Panc1 (cell line): Measurements from ENCODE around the gene ALPL. TPM values are rescaled to one million over a fixed set of nuclear protein-coding genes. Genes with fewer than 3 reads are reported as not detected.

Experiments
- ATAC-seq: fragments of 200-7000 bp; cut with Tn5 transposase; 2 replicates; pipeline ENCODE4 v1.9.1; 2020; ENCODE audit warnings: mild to moderate bottlenecking, moderate library complexity
- BruUV-seq: library from RNA; stranded (reverse); fragments of 400-500 nt; replicated peaks from 2 replicates; lab custom pipeline; 2021; lab: Mats Ljungman, UMichigan
- CTCF ChIA-PET: fragments of 300-600 bp; sonication (Branson Sonifier 250); formaldehyde crosslinking; loops from one replicate; lab custom pipeline; 2022; ENCODE audit warnings: antibody characterized with exemption; lab: Charles Lee
- POLR2A ChIA-PET: fragments of 300-600 bp; sonication (Branson Sonifier 250); formaldehyde crosslinking; loops from one replicate; lab custom pipeline; 2022; ENCODE audit warnings: antibody characterized with exemption; lab: Charles Lee
- DNase-seq: peaks from one replicate; pipeline ENCODE4 v3.0.0-alpha.2; 2010; ENCODE audit warnings: low read depth, low spot score
- H3K27ac ChIP-seq: 2 replicates; pipeline ENCODE4 v1.5.1; 2011; ENCODE audit warnings: mild to moderate bottlenecking, low read length, inconsistent platforms
- H3K27me3 ChIP-seq: fragments of 200-500 bp; sonication (Bioruptor generic); 2 replicates; pipeline ENCODE4 v1.6.0; 2014; ENCODE audit warnings: low read length, inconsistent platforms; ENCODE audit not compliant: control insufficient read depth, insufficient read depth
- H3K36me3 ChIP-seq: fragments of 200-500 bp; sonication (Bioruptor generic); 2 replicates; pipeline ENCODE4 v1.5.1; 2014; ENCODE audit warnings: inconsistent platforms, mild to moderate bottlenecking, low read length, moderate library complexity; ENCODE audit not compliant: control insufficient read depth, insufficient read depth
- H3K4me1 ChIP-seq: 2 replicates; pipeline ENCODE4 v1.5.1; 2011; ENCODE audit warnings: inconsistent platforms, mild to moderate bottlenecking, low read length, moderate library complexity; ENCODE audit not compliant: control insufficient read depth, insufficient read depth
- H3K4me3 ChIP-seq, 2 experiments: 2 replicates each; pipeline ENCODE4 v1.5.1; 2011 to 2012; ENCODE audit warnings: low read depth in 2 of 2, low read length in 2 of 2, mild to moderate bottlenecking in 2 of 2, inconsistent platforms in 1 of 2, moderate library complexity in 1 of 2
- H3K9me3 ChIP-seq: fragments of 200-500 bp; sonication (Bioruptor generic); 2 replicates; pipeline ENCODE4 v1.5.1; 2014; ENCODE audit warnings: low read depth, mild to moderate bottlenecking, inconsistent platforms, low read length, moderate library complexity; ENCODE audit not compliant: control insufficient read depth, insufficient read depth
- CTCF ChIP-seq: fragments of 450-650 bp; IDR thresholded peaks from 2 replicates; pipeline ENCODE4 v1.5.1; 2017; ENCODE audit warnings: mild to moderate bottlenecking
- POLR2AphosphoS5 ChIP-seq: IDR thresholded peaks from 2 replicates; pipeline ENCODE4 v1.6.1; 2012; ENCODE audit warnings: mild to moderate bottlenecking, low read depth, low read length, moderate library complexity
- SIN3A ChIP-seq: IDR thresholded peaks from 2 replicates; pipeline ENCODE4 v1.6.1; 2012; ENCODE audit warnings: low read depth, mild to moderate bottlenecking, low read length, moderate library complexity, borderline replicate concordance; ENCODE audit not compliant: insufficient read depth
- TCF7L2 ChIP-seq: IDR thresholded peaks from 2 replicates; pipeline ENCODE4 v1.6.1; 2011; ENCODE audit warnings: mild to moderate bottlenecking, low read depth, low read length, inconsistent platforms
- in situ Hi-C: cut with HindIII; loops from 2 replicates; pipeline ENCODE4 v1.10.0; 2016; ENCODE audit warnings: low sequenced_read_pairs, low pct_unique_long_range_greater_than_20kb
- intact Hi-C: fragments of 100-400 bp; cut with micrococcal nuclease; formaldehyde crosslinking; loops from one replicate; pipeline ENCODE4 v1.10.0; 2022; ENCODE audit not compliant: unreplicated experiment
- total RNA-seq: library from RNA; stranded (reverse); gene quantifications from one replicate; pipeline ENCODE4 v1.2.1, GENCODE V29; 2021; ENCODE audit not compliant: unreplicated experiment
- TF ChIP-seq, protein P1 (sequence below), 2 experiments: IDR thresholded peaks; 2 replicates each; pipeline ENCODE4 v1.6.1; 2011 to 2012; ENCODE audit warnings: low read depth in 2 of 2, control low read depth in 1 of 2, low read length in 1 of 2, mild to moderate bottlenecking in 1 of 2, moderate library complexity in 1 of 2; ENCODE audit not compliant: insufficient read depth in 1 of 2

ALPL gene
- total RNA-seq, 1 experiment from 2014 or later: 0.82 TPM

- DNase-seq (no peak), ATAC-seq (no peak)
- Histone ChIP-seq H3K27me3 (no peaks in the 10 kb centered on the region), H3K9me3 (no peaks in the 10 kb centered on the region), H3K36me3 (no peaks in the 10 kb centered on the region), H3K4me3 (no peak overlapping the region), H3K4me1 (no peaks in the 10 kb centered on the region; the same call in 1 of the 2 replicates), H3K27ac (no peak overlapping the region)
- intact Hi-C loops: no loop called here
- in situ Hi-C loops: no loop called here
- ChIA-PET CTCF (no interaction called here), POLR2A (no interaction called here)
- BruUV-seq: no TSS peak
- TF ChIP-seq, protein P1, sequence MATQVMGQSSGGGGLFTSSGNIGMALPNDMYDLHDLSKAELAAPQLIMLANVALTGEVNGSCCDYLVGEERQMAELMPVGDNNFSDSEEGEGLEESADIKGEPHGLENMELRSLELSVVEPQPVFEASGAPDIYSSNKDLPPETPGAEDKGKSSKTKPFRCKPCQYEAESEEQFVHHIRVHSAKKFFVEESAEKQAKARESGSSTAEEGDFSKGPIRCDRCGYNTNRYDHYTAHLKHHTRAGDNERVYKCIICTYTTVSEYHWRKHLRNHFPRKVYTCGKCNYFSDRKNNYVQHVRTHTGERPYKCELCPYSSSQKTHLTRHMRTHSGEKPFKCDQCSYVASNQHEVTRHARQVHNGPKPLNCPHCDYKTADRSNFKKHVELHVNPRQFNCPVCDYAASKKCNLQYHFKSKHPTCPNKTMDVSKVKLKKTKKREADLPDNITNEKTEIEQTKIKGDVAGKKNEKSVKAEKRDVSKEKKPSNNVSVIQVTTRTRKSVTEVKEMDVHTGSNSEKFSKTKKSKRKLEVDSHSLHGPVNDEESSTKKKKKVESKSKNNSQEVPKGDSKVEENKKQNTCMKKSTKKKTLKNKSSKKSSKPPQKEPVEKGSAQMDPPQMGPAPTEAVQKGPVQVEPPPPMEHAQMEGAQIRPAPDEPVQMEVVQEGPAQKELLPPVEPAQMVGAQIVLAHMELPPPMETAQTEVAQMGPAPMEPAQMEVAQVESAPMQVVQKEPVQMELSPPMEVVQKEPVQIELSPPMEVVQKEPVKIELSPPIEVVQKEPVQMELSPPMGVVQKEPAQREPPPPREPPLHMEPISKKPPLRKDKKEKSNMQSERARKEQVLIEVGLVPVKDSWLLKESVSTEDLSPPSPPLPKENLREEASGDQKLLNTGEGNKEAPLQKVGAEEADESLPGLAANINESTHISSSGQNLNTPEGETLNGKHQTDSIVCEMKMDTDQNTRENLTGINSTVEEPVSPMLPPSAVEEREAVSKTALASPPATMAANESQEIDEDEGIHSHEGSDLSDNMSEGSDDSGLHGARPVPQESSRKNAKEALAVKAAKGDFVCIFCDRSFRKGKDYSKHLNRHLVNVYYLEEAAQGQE (IDR thresholded peaks at IDR 0.05; ENCODE audit: insufficient read depth in 1 of 2, low read depth in 2 of 2, low read length in 1 of 2): no peak
- TF ChIP-seq POLR2AphosphoS5: no peak
- TF ChIP-seq TCF7L2: no peak
- no peak for TF ChIP-seq CTCF
- no peak for TF ChIP-seq SIN3A
Observed at GRCh38 chr1:21563971-21564370, 54.7 kb downstream of the ALPL start.

DNA sequence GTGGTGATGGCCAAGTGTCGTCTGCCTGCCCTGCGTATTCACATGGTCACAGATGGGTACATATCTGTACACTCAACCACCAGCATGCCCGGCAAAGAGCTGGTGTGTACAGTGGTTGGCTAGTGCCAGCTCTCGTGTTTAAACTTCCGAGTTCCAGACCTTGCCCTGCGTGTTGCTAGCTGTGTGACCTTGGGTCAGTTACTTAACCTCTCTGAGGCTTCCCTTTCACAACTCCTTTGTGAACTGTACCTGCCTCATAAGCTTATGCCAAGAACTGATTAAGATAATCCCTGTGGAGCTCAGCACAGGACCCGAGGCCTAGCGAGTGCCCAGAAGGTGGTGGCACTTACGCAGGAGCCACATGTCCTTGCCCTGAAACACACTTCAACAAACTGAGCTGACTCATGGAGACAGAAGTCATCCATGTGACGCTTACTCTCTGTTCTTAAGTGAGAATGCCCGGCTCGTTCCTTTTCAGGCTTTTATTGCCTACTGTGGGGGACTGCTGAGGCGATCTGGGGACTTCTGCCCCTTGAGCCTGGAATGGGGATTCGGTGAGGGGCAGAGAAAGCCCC is 55.4 kb downstream of the ALPL start:
- DNase-seq (no peak), ATAC-seq (0 out of 2 replicates have a peak, but pooled peaks have one; percentile 14)
- Histone ChIP-seq H3K27ac (no peak overlapping the region), H3K36me3 (no peaks in the 10 kb centered on the region), H3K4me3 (no peak overlapping the region), H3K9me3 (no peaks in the 10 kb centered on the region), H3K4me1 (no peaks in the 10 kb centered on the region; the same call in 1 of the 2 replicates), H3K27me3 (no peaks in the 10 kb centered on the region)
- no TSS peak for BruUV-seq
- TF ChIP-seq TCF7L2 (no peak), SIN3A (no peak), POLR2AphosphoS5 (no peak), CTCF (no peak)
- TF ChIP-seq, protein P1 (IDR thresholded peaks at IDR 0.05; ENCODE audit: insufficient read depth in 1 of 2, low read depth in 2 of 2, low read length in 1 of 2): no peak
- intact Hi-C loops: no loop called here
- in situ Hi-C loops: no loop called here
- ChIA-PET POLR2A (no interaction called here), CTCF (no interaction called here)
